HG03571 (cell line): ENCODE results near the gene SLC18A3.

ENCODE experiments used
- ATAC-seq: cut with Tn5 transposase; IDR thresholded peaks from one replicate; pipeline ENCODE4 v1.9.1; 2021; ENCODE audit not compliant: unreplicated experiment

Gene SLC18A3

GRCh38 chr10:49610114-49610457 is at the start of gene SLC18A3:
Gene SLC18A3, plus strand, starts transcription at chr10:49610310. Its CDS starts 431 bp downstream, at chr10:49610741.
- no peak for ATAC-seq

- no peak for ATAC-seq
Measured at GRCh38 chr10:49560526-49560925, 49.6 kb upstream of the SLC18A3 start.

- ATAC-seq = no peak
Measured at GRCh38 chr10:49562893-49563292, 47.2 kb upstream of the SLC18A3 start.

GRCh38 chr10:49564461-49565009 is 45.6 kb upstream of the SLC18A3 start:
- ATAC-seq = no peak

- no peak for ATAC-seq
Measured at GRCh38 chr10:49567810-49568209, 42.3 kb upstream of the SLC18A3 start.

- ATAC-seq = peak; percentile 53
Measured at GRCh38 chr10:49568235-49568634, 41.9 kb upstream of the SLC18A3 start.

- ATAC-seq = no peak
Measured at GRCh38 chr10:49569031-49569631, 41.0 kb upstream of the SLC18A3 start.

GRCh38 chr10:49571388-49571787 is 38.7 kb upstream of the SLC18A3 start:
- ATAC-seq = no peak

- no peak for ATAC-seq
Measured at GRCh38 chr10:49572594-49573114, 37.5 kb upstream of the SLC18A3 start.

GRCh38 chr10:49575489-49576072 is 34.5 kb upstream of the SLC18A3 start:
- no peak for ATAC-seq

- no peak for ATAC-seq
Measured at GRCh38 chr10:49577182-49577925, 32.8 kb upstream of the SLC18A3 start.

- ATAC-seq = no peak
Measured at GRCh38 chr10:49578392-49578791, 31.7 kb upstream of the SLC18A3 start.

GRCh38 chr10:49579621-49580020 is 30.5 kb upstream of the SLC18A3 start:
- ATAC-seq = no peak

- no peak for ATAC-seq
Measured at GRCh38 chr10:49585387-49585786, 24.7 kb upstream of the SLC18A3 start.

- no peak for ATAC-seq
Measured at GRCh38 chr10:49587981-49588380, 22.1 kb upstream of the SLC18A3 start.

- no peak for ATAC-seq
Measured at GRCh38 chr10:49592726-49593563, 17.2 kb upstream of the SLC18A3 start.

GRCh38 chr10:49593564-49593875 is 16.6 kb upstream of the SLC18A3 start:
- no peak for ATAC-seq

- ATAC-seq = no peak
Measured at GRCh38 chr10:49593998-49594397, 16.1 kb upstream of the SLC18A3 start.

GRCh38 chr10:49594594-49594993 is 15.5 kb upstream of the SLC18A3 start:
- no peak for ATAC-seq

- ATAC-seq = no peak
Measured at GRCh38 chr10:49595003-49595712, 15.0 kb upstream of the SLC18A3 start.
